Hippocampal formation (tissue), 2 donors: ENCODE data around the gene ANKLE2.
"Not testable (repeated sequence)": the region's sequence is repeated elsewhere in the genome, so short reads cannot be mapped to it uniquely, and the experiment has no call there.

Experiments used
- DNase-seq, 2 donors: peaks; one replicate each; lab custom pipeline; 2025; lab: John Stamatoyannopoulos, UW

The ANKLE2 gene

GRCh38 chr12:132761032-132761920 lies at the start of gene ANKLE2:
ANKLE2 (minus strand) TSS chr12:132761832; CDS start chr12:132761798, 34 bp downstream.
- DNase-seq = no peak

DNA sequence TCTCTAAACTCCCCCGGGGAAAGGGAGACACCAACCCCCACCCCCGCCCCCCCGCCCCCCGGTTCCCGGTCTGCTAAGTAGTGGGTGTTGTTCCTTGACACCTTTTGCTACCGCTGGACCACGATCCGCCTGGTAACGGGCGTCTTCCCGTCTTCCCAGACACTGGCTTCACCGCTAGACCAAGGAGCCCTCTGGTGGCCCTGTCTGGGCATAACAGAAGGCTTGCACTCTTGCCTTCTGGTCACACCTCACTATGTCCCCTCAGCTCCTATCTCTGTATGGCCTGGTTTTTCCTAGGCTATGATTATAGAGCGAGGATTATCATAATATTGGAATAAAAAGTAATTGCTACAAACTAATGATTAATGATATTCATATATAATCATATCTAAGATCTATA lies 47.8 kb upstream of the ANKLE2 start:
- DNase-seq = not testable (repeated sequence)

DNA sequence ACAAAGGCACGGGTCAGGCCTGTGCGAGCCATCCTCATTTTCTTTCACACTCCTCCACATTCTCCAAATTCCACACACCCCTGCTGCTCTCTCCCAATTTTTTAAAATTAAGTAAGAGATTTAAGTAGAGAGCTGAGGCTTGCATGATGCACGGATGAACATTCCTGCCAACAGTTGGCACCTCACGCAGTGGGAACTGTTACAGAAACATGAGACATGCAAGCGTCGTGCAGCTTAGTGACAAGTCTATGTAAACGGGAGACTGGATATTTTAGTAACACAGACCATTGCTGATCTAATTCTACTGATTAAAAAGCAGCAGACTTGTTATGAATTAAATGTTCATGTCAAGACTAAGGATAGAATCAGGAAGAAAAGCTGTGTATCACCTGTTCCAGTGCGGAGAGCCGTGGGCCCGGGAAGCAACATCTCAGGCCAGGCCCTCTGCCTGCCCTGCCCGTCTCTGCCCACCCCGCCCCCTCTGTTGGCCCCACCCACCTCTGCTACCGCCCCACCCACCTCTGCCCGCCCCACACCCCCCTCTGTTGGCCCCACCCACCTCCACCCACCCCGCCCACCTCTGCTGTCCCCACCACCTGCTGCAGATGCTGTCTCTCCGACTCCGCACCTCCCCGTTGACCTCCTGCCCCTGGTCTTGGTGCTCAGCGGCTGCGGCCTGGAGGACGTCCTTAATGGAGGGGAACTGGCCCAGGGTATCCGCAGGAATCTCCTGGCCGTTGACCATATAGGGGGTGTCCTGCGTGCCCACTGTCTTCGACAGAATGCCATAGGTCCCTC lies 45.9 kb upstream of the ANKLE2 start:
- no peak for DNase-seq

- DNase-seq = no peak
Observed at GRCh38 chr12:132806857-132807256, 45.2 kb upstream of the ANKLE2 start.

DNA sequence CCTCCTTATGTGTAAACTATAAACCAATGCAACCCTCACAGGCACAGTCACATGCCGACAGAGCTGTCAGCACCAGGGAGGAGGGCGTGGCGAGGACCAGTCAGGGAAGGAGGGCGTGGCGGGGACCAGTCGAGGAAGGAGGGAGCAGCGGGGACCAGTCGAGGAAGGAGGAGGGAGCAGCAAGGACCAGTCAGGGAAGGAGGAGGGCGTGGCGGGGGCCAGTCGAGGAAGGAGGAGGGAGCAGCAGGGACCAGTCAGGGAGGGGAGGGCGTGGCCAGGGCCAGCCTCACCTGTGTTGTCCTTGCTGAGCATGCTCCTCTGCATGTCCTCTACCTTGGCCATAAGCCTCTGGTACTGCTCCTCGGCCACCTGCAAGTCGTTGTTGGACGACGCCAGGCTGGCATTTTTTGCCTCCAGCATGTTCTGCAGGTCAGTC lies 42.8 kb upstream of the ANKLE2 start:
- DNase-seq = no peak

- DNase-seq = no peak
Observed at GRCh38 chr12:132803888-132804287, 42.3 kb upstream of the ANKLE2 start.

DNA sequence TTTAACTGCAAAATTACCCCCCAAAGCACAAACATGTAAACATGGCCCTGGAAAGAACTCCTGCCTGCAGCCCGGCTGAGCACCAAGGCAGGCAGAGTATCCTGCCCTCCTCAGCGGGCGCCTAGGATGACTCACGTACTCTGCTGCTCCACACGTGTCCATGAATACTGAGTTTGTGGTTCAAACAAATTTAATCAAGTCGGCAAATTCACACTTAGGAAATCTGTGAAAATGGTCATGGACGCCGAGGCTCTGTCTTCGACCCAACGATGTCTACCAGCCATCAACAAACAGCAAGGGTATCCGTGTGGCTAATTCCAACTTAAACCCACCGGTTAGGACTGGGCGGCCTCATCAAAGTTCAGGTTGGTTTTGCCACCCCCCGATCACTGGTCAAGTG lies 41.5 kb upstream of the ANKLE2 start:
- DNase-seq = no peak

DNA sequence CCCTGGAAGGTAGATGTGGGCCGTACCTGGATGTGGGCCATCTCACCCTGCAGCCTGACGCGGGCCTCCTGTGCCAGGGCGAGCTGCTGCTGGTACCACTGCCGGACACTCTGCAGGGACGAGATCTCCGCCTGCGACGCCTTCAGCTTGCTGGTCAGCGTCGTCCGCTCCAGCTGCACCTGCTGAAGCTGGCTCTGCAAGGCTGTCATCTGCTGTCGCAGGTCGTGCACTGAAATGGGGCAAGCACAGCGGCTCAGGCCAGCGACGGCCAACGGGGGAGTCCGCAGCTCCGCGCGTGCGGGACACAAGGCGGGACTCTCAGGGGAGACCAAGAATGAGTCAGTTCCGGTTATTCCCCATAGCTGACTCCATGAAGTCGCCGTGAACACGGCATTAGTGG lies 40.1 kb upstream of the ANKLE2 start:
- no peak for DNase-seq

DNA sequence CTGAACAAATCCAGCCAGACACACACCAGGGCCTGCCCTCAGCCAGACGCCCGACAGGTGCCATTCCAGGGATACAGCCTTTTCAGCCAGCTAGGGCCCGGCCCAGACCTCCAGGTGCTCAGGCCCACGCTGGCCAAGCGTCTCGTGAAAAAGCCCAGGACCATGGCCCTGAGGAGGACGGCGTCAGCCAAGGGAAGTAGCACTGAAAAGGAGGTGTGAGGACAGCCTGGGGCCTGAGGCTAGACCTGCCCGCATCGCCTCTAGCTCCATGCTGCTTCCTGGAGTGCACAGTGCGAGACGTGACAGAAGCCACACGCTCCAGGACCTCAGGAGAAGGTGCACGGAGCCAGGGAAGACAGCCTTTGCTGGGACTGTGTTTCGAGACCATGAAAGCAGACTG lies 37.2 kb upstream of the ANKLE2 start:
- DNase-seq = no peak

- DNase-seq = no peak
Observed at GRCh38 chr12:132797820-132798570, 36.4 kb upstream of the ANKLE2 start.

DNA sequence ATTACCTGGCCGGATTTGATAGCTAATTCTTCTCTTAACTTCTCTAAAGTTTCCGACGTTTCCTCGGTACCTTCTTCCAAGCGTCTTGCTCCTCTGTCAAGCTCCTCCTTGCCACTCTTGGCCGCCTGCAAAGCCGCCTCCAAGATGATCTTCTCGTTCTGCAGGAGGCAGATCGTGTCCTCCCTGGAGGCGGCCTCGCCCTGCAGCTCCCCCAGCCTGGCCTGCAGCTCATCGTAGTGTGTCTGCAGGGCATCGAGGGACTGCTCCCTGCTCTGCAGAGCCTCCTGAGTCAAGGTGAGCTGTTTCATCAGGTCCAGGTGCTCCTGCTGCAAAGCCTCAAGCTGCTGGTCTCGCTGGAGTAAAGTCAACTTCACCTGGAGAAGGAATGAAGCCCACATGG lies 34.2 kb upstream of the ANKLE2 start:
- no peak for DNase-seq

- not testable (repeated sequence) for DNase-seq
Observed at GRCh38 chr12:132791940-132792339, 30.3 kb upstream of the ANKLE2 start.

- DNase-seq = no peak
Observed at GRCh38 chr12:132789099-132789471, 27.5 kb upstream of the ANKLE2 start.

- DNase-seq = no peak
Observed at GRCh38 chr12:132788375-132789098, 26.9 kb upstream of the ANKLE2 start.

DNA sequence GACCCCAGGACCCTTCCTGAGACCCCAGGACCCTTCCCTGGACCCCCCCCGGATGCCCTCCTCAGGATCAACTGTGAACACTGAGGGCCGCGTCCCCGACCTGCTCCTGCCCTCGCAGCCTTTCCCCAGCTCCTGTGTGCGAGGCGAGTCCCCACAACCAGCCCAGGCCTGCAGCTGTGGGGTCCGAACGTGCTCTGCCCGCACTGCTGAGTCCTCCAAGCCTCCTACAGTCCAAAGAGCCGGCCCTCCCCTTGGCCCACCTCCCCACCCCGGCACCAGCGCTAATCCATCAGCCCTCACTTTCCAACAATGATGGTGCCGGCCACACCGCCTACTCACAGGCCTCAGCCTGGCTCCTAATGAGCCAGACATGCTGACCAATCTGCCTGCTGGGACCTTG lies 26.2 kb upstream of the ANKLE2 start:
- DNase-seq = no peak

DNA sequence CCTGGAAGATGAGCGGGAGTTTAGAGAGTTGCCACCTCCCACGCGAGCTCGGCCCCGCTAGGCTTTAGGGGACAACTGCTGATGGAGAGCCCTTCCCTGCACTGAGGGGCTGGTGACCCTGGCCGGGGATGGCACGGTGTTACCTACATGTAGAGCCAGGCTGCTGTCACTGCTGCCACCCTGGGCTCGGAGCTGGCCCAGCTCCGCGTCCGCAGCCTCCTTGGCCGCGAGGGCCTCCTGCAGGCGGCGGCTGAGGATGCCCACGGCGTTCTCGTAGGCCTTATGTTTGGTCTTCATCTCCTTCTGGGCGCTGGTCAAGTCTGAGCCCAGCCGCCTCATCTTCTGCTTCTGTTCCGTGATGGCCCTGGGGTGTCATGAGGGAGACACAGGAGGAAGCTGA lies 24.6 kb upstream of the ANKLE2 start:
- no peak for DNase-seq

DNA sequence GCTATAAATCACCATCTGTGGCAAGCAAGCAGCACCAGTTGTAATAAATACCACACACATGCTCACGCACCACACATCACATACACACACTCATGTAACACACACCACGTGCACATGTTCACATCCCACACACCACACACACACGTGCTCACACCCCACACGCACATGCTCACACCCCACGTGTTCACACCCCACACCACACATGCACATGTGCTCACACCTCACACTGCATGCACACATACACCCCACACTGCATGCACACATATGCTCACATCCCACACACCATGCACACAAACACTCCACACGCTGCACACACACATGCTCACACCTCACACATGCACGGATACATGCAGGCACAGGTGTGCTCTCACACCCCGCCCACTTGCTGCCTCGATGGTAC lies 22.9 kb upstream of the ANKLE2 start:
- no peak for DNase-seq

DNA sequence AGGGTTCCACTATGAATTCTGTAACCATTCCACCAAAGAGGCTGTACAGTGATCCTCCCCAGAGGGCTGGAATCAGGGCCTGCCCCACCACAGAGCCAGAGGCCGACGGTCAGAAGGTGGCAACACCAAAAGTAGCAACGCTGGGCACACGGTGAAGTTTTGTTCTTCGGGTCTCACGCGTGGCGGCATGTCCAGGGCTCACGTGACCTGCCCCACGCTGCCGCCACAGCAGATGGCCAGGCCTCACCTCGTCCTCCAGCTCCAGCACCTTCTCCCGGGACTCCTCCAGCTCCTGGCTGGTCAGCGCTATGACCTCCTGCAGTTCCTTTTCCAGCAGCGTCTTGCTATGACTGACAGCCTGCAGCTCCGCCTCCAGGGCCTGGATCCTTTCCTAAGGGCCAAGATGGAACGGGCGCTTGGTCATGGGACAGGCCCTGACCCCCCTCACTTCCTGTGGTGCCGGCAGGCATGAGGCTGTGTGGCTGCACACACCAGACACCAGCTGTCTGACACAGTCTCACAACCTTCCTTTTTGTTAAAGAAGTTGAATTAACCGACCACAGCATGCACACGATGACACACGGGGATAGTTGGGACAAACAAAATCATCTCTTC lies 22.4 kb upstream of the ANKLE2 start:
- peak in 1 of 2 donors; percentile 61 for DNase-seq

DNA sequence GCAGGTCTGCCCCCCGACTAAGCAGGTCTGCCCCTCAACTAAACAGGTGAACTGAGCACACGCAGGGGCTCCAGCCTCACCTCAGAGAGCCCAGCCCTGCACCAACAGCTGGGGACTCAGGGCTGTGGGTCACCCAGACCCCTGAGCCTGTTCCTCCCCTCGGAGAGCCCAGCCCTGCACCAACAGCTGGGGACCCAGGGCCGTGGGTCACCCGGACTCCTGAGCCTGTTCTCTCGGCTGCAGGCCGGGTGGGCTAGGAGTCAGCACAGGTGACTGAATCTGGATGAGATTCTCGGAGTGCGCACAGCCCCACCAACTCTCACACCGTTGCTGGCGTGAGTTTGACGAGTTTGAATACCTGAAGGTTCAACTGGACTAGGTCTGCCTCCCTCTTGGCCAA lies 20.3 kb upstream of the ANKLE2 start:
- DNase-seq = no peak

DNA sequence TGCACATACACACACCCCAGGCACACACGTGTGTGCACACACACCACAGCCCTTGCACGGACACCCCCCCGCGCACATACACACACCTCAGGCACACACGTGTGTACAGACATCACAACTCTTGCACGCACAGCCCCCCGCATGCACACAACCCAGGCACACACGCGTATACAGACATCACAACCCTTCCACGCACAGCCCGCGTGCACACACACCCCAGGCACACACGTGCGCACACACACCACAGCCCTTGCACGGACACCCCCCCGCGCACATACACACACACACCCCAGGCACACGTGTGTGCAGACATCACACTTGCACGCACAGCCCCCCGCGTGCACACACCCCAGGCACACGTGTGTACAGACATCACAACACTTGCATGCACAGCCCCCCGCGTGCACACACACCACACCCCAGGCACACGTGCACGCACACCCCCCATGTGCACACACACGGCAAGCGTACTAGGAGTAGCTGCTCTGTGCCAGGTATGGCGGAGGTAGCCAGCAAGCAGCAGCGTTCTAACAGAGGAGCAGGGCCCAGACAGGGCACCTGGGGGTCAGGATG lies 18.2 kb upstream of the ANKLE2 start:
- DNase-seq = no peak

DNA sequence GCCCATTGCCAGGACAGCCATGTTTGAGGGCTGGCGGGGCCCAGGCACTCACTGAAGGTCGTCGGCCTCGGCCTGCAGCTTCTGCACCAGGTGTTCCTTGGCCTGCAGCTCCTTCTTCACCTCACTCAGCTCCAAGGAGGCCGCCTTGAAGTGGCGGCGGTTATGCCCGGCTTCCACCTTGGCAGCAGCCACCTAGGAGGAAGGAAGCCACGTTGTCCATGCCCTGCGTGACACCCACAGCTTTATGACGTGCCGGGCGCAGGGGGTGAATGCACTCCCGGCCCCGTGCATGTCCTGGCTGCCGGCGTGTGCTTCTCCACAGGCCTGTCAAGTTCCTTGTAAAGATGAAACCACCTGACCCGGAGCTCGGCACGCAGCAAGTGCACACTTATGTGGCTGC lies 16.0 kb upstream of the ANKLE2 start:
- no peak for DNase-seq
